ENCODE data around the gene MORN2. TPM values are rescaled to one million over a fixed set of nuclear protein-coding genes. Genes with fewer than 3 reads are reported as not detected.
"Not testable (repeated sequence)": the region's sequence is repeated elsewhere in the genome, so short reads cannot be mapped to it uniquely, and the experiment has no call there.

Gene MORN2
- total RNA-seq (2014; rRNA removed; shearing (Covaris generic); ENCODE audit: low replicate concordance) = 21.8 and 126 TPM in 2 replicates

- H3K36me3 ChIP-seq = no peaks in the 10 kb centered on the region
Measured at GRCh38 chr2:38875576-38876367, at the start of gene MORN2, which contains the start of gene DHX57. TSS of gene MORN2 (plus strand) at chr2:38875976. TSS of gene DHX57 (minus strand) at chr2:38875934. CDS start at chr2:38868405, 7,529 bp downstream.

GRCh38 chr2:38827539-38828145 is 48.1 kb upstream of the MORN2 start:
- Histone ChIP-seq H3K4me3 (peak overlapping the region; percentile 8; the same call in 1 of the 2 replicates), H3K36me3 (peaks cover 18% of the 10 kb centered on the region)
- H3K9me3 ChIP-seq, H3K27me3 ChIP-seq: not testable (repeated sequence)
- peak; percentile 53 for DNase-seq

More at GRCh38 chr2:38875576-38876367, at the start of gene MORN2, which contains the start of gene DHX57:
- Histone ChIP-seq H3K9me3 (no peaks in the 10 kb centered on the region), H3K27me3 (no peaks in the 10 kb centered on the region), H3K4me3 (peak within 1 kb of the TSS; percentile 95)
- peak; percentile 88 for DNase-seq

GRCh38 chr2:38828460-38828859 is 47.3 kb upstream of the MORN2 start:
- Histone ChIP-seq H3K36me3 (peaks cover 17% of the 10 kb centered on the region), H3K4me3 (no peak overlapping the region), H3K27me3 (no peaks in the 10 kb centered on the region), H3K9me3 (no peaks in the 10 kb centered on the region)
- DNase-seq = no peak

GRCh38 chr2:38829971-38830370 is 45.8 kb upstream of the MORN2 start:
- H3K4me3 ChIP-seq = no peak overlapping the region
- no peaks in the 10 kb centered on the region for H3K27me3 ChIP-seq
- peaks cover 14% of the 10 kb centered on the region for H3K36me3 ChIP-seq
- no peak for DNase-seq
- no peaks in the 10 kb centered on the region for H3K9me3 ChIP-seq

GRCh38 chr2:38830526-38831159 is 45.1 kb upstream of the MORN2 start:
- no peak overlapping the region for H3K4me3 ChIP-seq
- no peaks in the 10 kb centered on the region for H3K9me3 ChIP-seq
- no peaks in the 10 kb centered on the region for H3K27me3 ChIP-seq
- no peak for DNase-seq
- peaks cover 11% of the 10 kb centered on the region for H3K36me3 ChIP-seq

- Histone ChIP-seq H3K9me3 (no peaks in the 10 kb centered on the region), H3K36me3 (peaks cover 7% of the 10 kb centered on the region), H3K27me3 (no peaks in the 10 kb centered on the region), H3K4me3 (no peak overlapping the region)
- DNase-seq = no peak
Measured at GRCh38 chr2:38835015-38835601, 40.7 kb upstream of the MORN2 start.

- H3K9me3 ChIP-seq = no peaks in the 10 kb centered on the region
- no peak for DNase-seq
- peaks cover 7% of the 10 kb centered on the region; the same call in 1 of the 2 replicates for H3K36me3 ChIP-seq
- H3K4me3 ChIP-seq = no peak overlapping the region
- no peaks in the 10 kb centered on the region for H3K27me3 ChIP-seq
Measured at GRCh38 chr2:38835990-38836389, 39.8 kb upstream of the MORN2 start.

- Histone ChIP-seq H3K36me3 (peaks cover 7% of the 10 kb centered on the region; the same call in 1 of the 2 replicates), H3K4me3 (no peak overlapping the region), H3K27me3 (no peaks in the 10 kb centered on the region), H3K9me3 (no peaks in the 10 kb centered on the region)
- DNase-seq = no peak
Measured at GRCh38 chr2:38836791-38837190, 39.0 kb upstream of the MORN2 start.

- H3K36me3 ChIP-seq = no peaks in the 10 kb centered on the region; the same call in 1 of the 2 replicates
- H3K9me3 ChIP-seq = no peaks in the 10 kb centered on the region
- DNase-seq = no peak
- no peak overlapping the region for H3K4me3 ChIP-seq
- H3K27me3 ChIP-seq = no peaks in the 10 kb centered on the region
Measured at GRCh38 chr2:38850045-38850444, 25.7 kb upstream of the MORN2 start.

- H3K4me3 ChIP-seq = no peak overlapping the region
- H3K36me3 ChIP-seq = peaks cover 11% of the 10 kb centered on the region
- no peaks in the 10 kb centered on the region for H3K27me3 ChIP-seq
- DNase-seq = no peak
- H3K9me3 ChIP-seq = no peaks in the 10 kb centered on the region
Measured at GRCh38 chr2:38856165-38856564, 19.6 kb upstream of the MORN2 start.

- no peaks in the 10 kb centered on the region for H3K27me3 ChIP-seq
- H3K36me3 ChIP-seq = peaks cover 18% of the 10 kb centered on the region
- no peaks in the 10 kb centered on the region for H3K9me3 ChIP-seq
- DNase-seq = no peak
- no peak overlapping the region for H3K4me3 ChIP-seq
Measured at GRCh38 chr2:38862476-38862875, 13.3 kb upstream of the MORN2 start.

GRCh38 chr2:38863061-38863695 is 12.6 kb upstream of the MORN2 start:
- no peaks in the 10 kb centered on the region for H3K27me3 ChIP-seq
- no peak for DNase-seq
- H3K9me3 ChIP-seq = no peaks in the 10 kb centered on the region
- H3K4me3 ChIP-seq = no peak overlapping the region
- H3K36me3 ChIP-seq = peaks cover 16% of the 10 kb centered on the region

- no peak for DNase-seq
- H3K9me3 ChIP-seq = peaks cover 9% of the 10 kb centered on the region
- H3K36me3 ChIP-seq = peaks cover 3% of the 10 kb centered on the region; the same call in 1 of the 2 replicates
- H3K4me3 ChIP-seq = no peak overlapping the region
- no peaks in the 10 kb centered on the region for H3K27me3 ChIP-seq
Measured at GRCh38 chr2:38866773-38867443, 8.9 kb upstream of the MORN2 start.

- DNase-seq = no peak
- Histone ChIP-seq H3K9me3 (peaks cover 9% of the 10 kb centered on the region), H3K4me3 (no peak overlapping the region), H3K36me3 (no peaks in the 10 kb centered on the region), H3K27me3 (no peaks in the 10 kb centered on the region)
Measured at GRCh38 chr2:38871432-38871831, 4.3 kb upstream of the MORN2 start.

- no peak for DNase-seq
Measured at GRCh38 chr2:38873763-38874162, 2.0 kb upstream of the MORN2 start.

GRCh38 chr2:38875227-38875575 is 575 bp upstream of the MORN2 start:
- H3K4me3 ChIP-seq = peak overlapping the region; percentile 95
- DNase-seq = no peak
- H3K27me3 ChIP-seq = no peaks in the 10 kb centered on the region
- peaks cover 4% of the 10 kb centered on the region for H3K9me3 ChIP-seq
- no peaks in the 10 kb centered on the region for H3K36me3 ChIP-seq

More at GRCh38 chr2:38873763-38874162, 2.0 kb upstream of the MORN2 start:
- Histone ChIP-seq H3K9me3 (peaks cover 9% of the 10 kb centered on the region), H3K36me3 (no peaks in the 10 kb centered on the region), H3K4me3 (no peak overlapping the region), H3K27me3 (no peaks in the 10 kb centered on the region)

Measured in MG63 (cell line).